Measurements from ENCODE around the gene DGKD.

The DGKD gene

GRCh38 chr2:233352141-233352842 is 2.0 kb upstream of the DGKD start:
- TF ChIP-seq CTCF (IDR thresholded peaks at IDR 0.05) = no peak

GRCh38 chr2:233353101-233353768 is 1.1 kb upstream of the DGKD start:
- TF ChIP-seq CTCF (IDR thresholded peaks at IDR 0.05) = no peak

GRCh38 chr2:233354500-233354924 is 218 bp downstream of the DGKD start:
- TF ChIP-seq CTCF (IDR thresholded peaks at IDR 0.05) = no peak

GRCh38 chr2:233354971-233355574 is 779 bp downstream of the DGKD start:
- TF ChIP-seq CTCF (IDR thresholded peaks at IDR 0.05) = no peak

- TF ChIP-seq CTCF (IDR thresholded peaks at IDR 0.05) = no peak
Observed at GRCh38 chr2:233355916-233356315, 1.6 kb downstream of the DGKD start.

- TF ChIP-seq CTCF (IDR thresholded peaks at IDR 0.05) = no peak
Observed at GRCh38 chr2:233356546-233357308, 2.4 kb downstream of the DGKD start.

GRCh38 chr2:233358335-233358734 is 4.0 kb downstream of the DGKD start:
- TF ChIP-seq CTCF (IDR thresholded peaks at IDR 0.05) = no peak

Data from LNCAP (cell line).